Measurements from ENCODE around the gene PPP2R5C.
"Not testable (repeated sequence)": the region's sequence is repeated elsewhere in the genome, so short reads cannot be mapped to it uniquely, and the experiment has no call there.

The PPP2R5C gene

DNA sequence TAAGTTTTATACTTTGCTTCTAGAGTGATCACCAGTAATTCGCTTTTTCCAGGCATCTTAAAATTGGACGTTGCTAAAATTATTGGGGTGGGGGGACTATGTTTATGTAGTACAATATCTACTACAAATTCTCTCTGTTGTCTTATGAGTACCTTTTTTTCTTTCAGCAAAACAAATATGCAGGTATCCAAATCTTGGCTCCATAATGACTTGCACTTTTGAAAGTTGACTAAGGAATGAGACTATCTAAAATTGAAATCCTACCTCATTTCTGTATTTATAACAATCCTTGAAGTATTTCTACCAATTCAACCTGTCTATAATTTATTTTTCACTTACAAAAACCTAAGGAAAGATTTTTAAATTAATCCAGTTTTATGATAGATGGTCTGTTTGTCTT, 205.2 kb downstream of the PPP2R5C start:
- DNase-seq (ENCODE audit: low read depth) = no peak

DNA sequence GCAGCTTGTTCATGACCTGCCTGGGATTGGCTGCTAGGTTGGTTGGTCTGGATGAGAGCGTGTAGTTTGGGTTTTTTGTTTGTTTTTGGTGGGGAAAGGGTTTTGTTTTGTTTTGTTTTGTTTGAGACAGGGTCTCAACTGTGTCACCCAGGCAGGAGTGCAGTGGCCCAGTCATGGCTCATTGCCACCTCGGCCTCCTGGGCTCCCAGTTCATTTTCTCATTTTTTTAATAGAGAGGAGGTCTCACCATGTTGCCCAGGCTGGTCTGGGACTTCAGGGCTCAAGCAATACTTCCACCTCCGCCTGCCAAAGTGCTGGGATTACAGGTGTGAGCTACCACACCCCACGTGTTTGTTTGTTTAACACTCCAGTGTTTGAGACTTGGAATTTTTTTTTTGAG, 206.7 kb downstream of the PPP2R5C start:
- DNase-seq (ENCODE audit: low read depth) = no peak

DNA sequence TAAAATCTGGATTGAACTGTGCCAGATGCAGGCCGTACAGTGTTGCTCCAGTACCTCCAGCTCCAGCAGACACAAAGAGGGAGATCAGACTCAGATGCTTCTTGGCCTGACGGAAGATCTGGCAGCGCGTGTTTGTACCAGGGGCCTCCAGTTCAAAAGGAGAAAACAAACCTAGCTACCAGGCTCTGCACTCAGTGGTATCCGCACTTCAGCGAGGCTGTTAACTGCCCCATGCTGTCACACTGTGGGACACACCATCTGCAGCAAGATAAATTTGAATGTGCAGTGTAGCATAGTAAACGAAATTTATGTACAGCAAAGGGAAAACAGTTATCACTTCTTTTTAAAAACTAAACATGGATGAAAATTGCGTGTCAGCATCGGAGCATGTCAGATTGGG, 208.0 kb downstream of the PPP2R5C start:
- no peak for DNase-seq (ENCODE audit: low read depth)

DNA sequence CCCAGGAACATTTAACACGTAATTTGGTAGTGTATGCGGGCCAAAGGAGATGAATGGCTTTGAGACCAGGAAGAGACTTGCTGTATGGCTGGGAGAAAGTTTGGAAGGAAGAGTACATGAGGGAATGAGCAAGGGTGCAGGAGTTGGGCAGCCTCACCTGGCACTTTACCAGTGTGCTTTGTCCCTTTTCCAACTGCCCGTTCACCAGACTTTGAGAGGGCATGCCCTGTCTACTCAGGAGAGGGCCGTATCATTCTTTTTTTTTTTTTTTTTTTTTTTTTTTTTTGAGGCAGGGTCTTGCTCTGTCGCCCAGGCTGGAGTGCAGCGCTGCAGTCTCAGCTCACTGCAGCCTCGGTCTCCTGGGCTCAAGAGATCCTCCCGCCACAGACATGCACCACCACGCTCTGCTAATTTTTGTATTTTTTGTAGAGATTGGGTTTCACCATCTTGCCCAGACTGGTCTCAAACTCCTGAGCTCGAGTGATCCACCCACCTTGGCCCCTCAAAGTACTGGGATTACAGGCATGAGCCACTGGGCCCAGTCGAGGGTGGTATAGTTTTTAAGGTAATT, 209.4 kb downstream of the PPP2R5C start:
- no peak for DNase-seq (ENCODE audit: low read depth)

DNA sequence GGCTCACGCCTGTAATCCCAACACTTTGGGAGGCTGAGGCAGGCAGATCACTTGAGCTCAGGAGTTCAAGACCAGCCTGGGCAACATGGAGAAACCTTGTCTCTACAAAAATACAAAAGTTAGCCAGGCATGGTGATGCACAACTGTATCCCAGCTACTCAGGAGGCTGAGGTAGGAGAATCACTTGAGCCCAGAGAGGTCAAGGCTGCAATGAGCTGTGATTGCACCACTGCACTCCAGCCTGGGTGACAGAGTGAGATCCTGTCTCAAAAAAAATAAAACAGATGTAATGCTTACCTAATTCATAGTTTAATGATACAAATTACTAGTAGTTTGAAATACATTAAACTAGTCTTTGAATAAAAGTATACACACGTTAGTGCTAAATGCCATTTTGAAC, 209.9 kb downstream of the PPP2R5C start:
- not testable (repeated sequence) for DNase-seq (ENCODE audit: low read depth)

DNA sequence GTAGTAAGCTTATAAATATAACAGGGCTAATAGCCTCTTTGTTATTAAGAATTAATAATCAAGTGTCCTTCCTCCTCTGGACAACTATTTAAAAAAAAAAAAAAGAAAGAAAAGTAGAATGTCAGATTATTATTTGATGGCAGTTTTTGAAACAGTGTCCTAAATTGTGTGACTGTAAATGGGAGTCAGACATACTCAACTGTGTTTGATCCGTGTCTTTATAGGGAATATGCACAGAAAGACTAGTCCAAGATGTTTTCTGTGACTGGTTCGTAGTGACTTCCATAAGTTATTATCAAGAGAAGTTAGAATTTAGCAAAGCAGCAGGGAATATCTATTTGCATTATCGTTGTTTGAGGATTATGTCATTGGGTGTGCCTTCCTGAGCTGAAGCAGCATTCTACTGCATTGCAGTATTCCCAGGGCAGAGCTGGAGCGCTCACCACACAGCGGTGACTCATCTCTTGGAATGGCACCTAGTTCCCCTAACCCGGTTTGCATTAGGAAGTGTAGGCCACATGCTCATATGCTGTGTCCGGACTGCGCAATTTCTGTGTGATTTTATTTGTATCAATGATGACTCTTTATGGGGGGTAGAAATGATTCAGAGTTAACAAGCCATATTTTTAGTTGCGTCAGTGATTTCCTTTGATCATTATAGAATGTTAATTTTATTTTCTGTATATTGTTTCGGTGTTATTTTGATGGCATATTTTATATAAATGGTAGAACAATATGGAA, 210.8 kb downstream of the PPP2R5C start:
- peak; percentile 99 for DNase-seq (ENCODE audit: low read depth)

DNA sequence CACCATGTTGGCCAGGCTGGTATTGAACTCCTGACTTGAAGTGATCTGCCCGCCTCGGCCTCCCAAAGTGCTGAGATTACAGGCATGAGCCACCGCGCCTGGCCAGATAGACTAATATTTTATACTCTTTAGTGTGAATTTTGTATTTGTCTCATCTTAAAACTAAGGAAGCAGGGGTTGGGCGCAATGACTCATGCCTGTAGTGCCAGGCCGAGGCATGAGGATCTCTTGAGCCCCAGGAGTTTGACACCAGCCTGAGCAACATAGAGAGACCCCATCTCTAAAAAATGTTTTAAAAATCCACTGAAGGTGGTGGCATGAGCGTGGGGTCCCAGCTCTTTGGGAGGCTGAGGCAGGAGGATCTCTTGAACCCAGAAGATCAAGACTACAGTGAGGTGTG, 211.8 kb downstream of the PPP2R5C start:
- DNase-seq (ENCODE audit: low read depth) = no peak

DNA sequence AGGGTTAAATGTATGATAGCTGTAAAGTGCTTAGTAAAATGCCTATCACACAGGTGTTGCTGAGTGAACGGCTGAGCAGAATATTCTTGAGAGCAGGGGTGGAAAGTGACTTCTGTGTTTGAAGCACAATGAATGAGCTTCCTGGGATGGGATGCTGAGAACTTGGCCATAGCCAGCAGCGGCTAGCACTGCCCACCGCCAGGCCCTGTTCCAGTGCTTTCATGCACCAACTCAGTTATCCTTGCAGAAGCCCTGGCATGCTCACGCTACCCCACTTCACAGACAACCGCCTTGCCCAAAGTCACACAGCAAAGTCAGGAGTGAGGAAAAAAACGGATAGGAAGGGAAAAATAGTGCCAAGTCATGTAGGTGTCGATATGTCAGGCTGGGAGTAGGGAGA, 213.7 kb downstream of the PPP2R5C start:
- DNase-seq (ENCODE audit: low read depth) = no peak
